ENCODE measurements around the gene C18orf63. TPM values are rescaled to one million over a fixed set of nuclear protein-coding genes. Genes with fewer than 3 reads are reported as not detected.

The C18orf63 gene
- polyA plus RNA-seq, 1 donor from 2014 or later: not detected

- no peak overlapping the region for H2AFZ ChIP-seq (ENCODE audit: low read depth, low read length)
- H3K9ac ChIP-seq (ENCODE audit: low read length): no peak overlapping the region
- H3K79me2 ChIP-seq (replicated peaks; ENCODE audit: insufficient read depth, low read length): no peaks in the 10 kb centered on the region
- H4K20me1 ChIP-seq (ENCODE audit: insufficient read depth): no peaks in the 10 kb centered on the region
- no peaks in the 10 kb centered on the region for H3K9me3 ChIP-seq (ENCODE audit: low read length)
- no peak overlapping the region for H3K27ac ChIP-seq (ENCODE audit: low read length)
- H3K4me2 ChIP-seq (ENCODE audit: low read length): no peak overlapping the region
- no peak overlapping the region for H3K4me3 ChIP-seq (ENCODE audit: low read length)
- H3K9me2 ChIP-seq (ENCODE audit: insufficient read depth, low read length): no peaks in the 10 kb centered on the region
- no peaks in the 10 kb centered on the region for H3K27me3 ChIP-seq (ENCODE audit: insufficient read depth, low read depth, low read length)
- no peaks in the 10 kb centered on the region for H3F3A ChIP-seq (ENCODE audit: insufficient read depth, low read length, poor library complexity, severe bottlenecking)
- H3K36me3 ChIP-seq (ENCODE audit: insufficient read depth, low read length): no peaks in the 10 kb centered on the region
- no peak for TF ChIP-seq MXI1 (conservative IDR thresholded peaks at IDR 0.05; ENCODE audit: poor library complexity, severe bottlenecking)
- no peak for TF ChIP-seq EZH2 (IDR thresholded peaks at IDR 0.05; ENCODE audit: borderline replicate concordance, insufficient read depth, low read length, poor library complexity, severe bottlenecking)
- no peak for TF ChIP-seq RAD21 (conservative IDR thresholded peaks at IDR 0.05)
- no peak for TF ChIP-seq POLR2AphosphoS5 (IDR thresholded peaks at IDR 0.05)
- TF ChIP-seq EP300 (conservative IDR thresholded peaks at IDR 0.05; ENCODE audit: poor library complexity, severe bottlenecking): no peak
Observed at GRCh38 chr18:74402806-74403433, 87.3 kb downstream of the C18orf63 start.

- Histone ChIP-seq H3K9me2 (ENCODE audit: insufficient read depth, low read length) (no peaks in the 10 kb centered on the region), H3K4me2 (ENCODE audit: low read length) (no peak overlapping the region), H4K20me1 (ENCODE audit: insufficient read depth) (no peaks in the 10 kb centered on the region), H3K9me3 (ENCODE audit: low read length) (no peaks in the 10 kb centered on the region), H3K27me3 (ENCODE audit: insufficient read depth, low read depth, low read length) (no peaks in the 10 kb centered on the region), H3K9ac (ENCODE audit: low read length) (no peak overlapping the region), H3K27ac (ENCODE audit: low read length) (no peak overlapping the region), H3K79me2 (replicated peaks; ENCODE audit: insufficient read depth, low read length) (no peaks in the 10 kb centered on the region), H3K36me3 (ENCODE audit: insufficient read depth, low read length) (no peaks in the 10 kb centered on the region), H3K4me3 (ENCODE audit: low read length) (no peak overlapping the region), H2AFZ (ENCODE audit: low read depth, low read length) (no peak overlapping the region), H3F3A (ENCODE audit: insufficient read depth, low read length, poor library complexity, severe bottlenecking) (no peaks in the 10 kb centered on the region)
- no peak for TF ChIP-seq MXI1 (conservative IDR thresholded peaks at IDR 0.05; ENCODE audit: poor library complexity, severe bottlenecking)
- TF ChIP-seq SMC3 (conservative IDR thresholded peaks at IDR 0.05; ENCODE audit: poor library complexity): no peak
- TF ChIP-seq TAF1 (IDR thresholded peaks at IDR 0.05; ENCODE audit: low read depth): no peak
- TF ChIP-seq EP300 (conservative IDR thresholded peaks at IDR 0.05; ENCODE audit: poor library complexity, severe bottlenecking): no peak
- TF ChIP-seq RAD21 (conservative IDR thresholded peaks at IDR 0.05): no peak
- no peak for TF ChIP-seq CTCF (IDR thresholded peaks at IDR 0.05; ENCODE audit: poor library complexity, severe bottlenecking)
- TF ChIP-seq EZH2 (IDR thresholded peaks at IDR 0.05; ENCODE audit: borderline replicate concordance, insufficient read depth, low read length, poor library complexity, severe bottlenecking): no peak
- no peak for TF ChIP-seq REST (IDR thresholded peaks at IDR 0.05; ENCODE audit: borderline replicate concordance)
- TF ChIP-seq POLR2AphosphoS5 (IDR thresholded peaks at IDR 0.05): no peak
Observed at GRCh38 chr18:74407888-74408287, 92.2 kb downstream of the C18orf63 start.

Other genes with a start within 250 kb of the C18orf63 start
- gene FBXO15, start 168.0 kb upstream of the C18orf63 start, polyA plus RNA-seq: 6.1 and 9.2 TPM in 2 replicates
- 59.2 and 73.8 TPM in 2 replicates for gene TIMM21, start 167.3 kb upstream of the C18orf63 start, polyA plus RNA-seq
- 31.1 and 35.4 TPM in 2 replicates for gene CYB5A, start 23.9 kb upstream of the C18orf63 start, polyA plus RNA-seq
- gene DIPK1C, start 141.5 kb downstream of the C18orf63 start, polyA plus RNA-seq: not detected in 2 replicates
- 29.0 and 35.7 TPM in 2 replicates for gene CNDP2, start 180.5 kb downstream of the C18orf63 start, polyA plus RNA-seq
- gene CNDP1, start 218.7 kb downstream of the C18orf63 start, polyA plus RNA-seq: 0.38 and 2.1 TPM in 2 replicates

Measured in neural cell (in vitro differentiated cells).